ENCODE results near the gene LRRC3.

LRRC3 gene

GRCh38 chr21:44434936-44435635 is 20.2 kb upstream of the LRRC3 start:
- no peak for TF ChIP-seq TARDBP (IDR thresholded peaks at IDR 0.05)
- TF ChIP-seq LEF1 (IDR thresholded peaks at IDR 0.05; ENCODE audit: borderline replicate concordance): no peak
- no peak for TF ChIP-seq SP1 (IDR thresholded peaks at IDR 0.05)
- TF ChIP-seq HDGF (IDR thresholded peaks at IDR 0.05; ENCODE audit: borderline replicate concordance): no peak
- TF ChIP-seq FOXA1 (IDR thresholded peaks at IDR 0.05): no peak
- no peak for TF ChIP-seq ZNF384 (IDR thresholded peaks at IDR 0.05)
- CTCF ChIA-PET: no interaction called here
- POLR2A ChIA-PET: no interaction called here
- no peak for DNase-seq (ENCODE audit: extremely low spot score)

- POLR2A ChIA-PET: no interaction called here
- no peak for DNase-seq (ENCODE audit: extremely low spot score)
- TF ChIP-seq ZNF384 (IDR thresholded peaks at IDR 0.05) (no peak), SUZ12 (IDR thresholded peaks at IDR 0.05) (no peak), LEF1 (IDR thresholded peaks at IDR 0.05; ENCODE audit: borderline replicate concordance) (no peak), PKNOX1 (IDR thresholded peaks at IDR 0.05) (no peak), BHLHE40 (IDR thresholded peaks at IDR 0.05; ENCODE audit: borderline replicate concordance) (no peak), NFRKB (IDR thresholded peaks at IDR 0.05) (no peak), FOXA1 (IDR thresholded peaks at IDR 0.05) (no peak)
- CTCF ChIA-PET: interaction anchor here (1.2 kb wide), 1 partner anchor 12 kb away, joined by 4 read pairs; no protein-coding TSS in a partner anchor
Observed at GRCh38 chr21:44436111-44436611, 19.1 kb upstream of the LRRC3 start.

- DNase-seq (ENCODE audit: extremely low spot score): no peak
- no peak for TF ChIP-seq BHLHE40 (IDR thresholded peaks at IDR 0.05; ENCODE audit: borderline replicate concordance)
- TF ChIP-seq HDGF (IDR thresholded peaks at IDR 0.05; ENCODE audit: borderline replicate concordance): no peak
- TF ChIP-seq L3MBTL2 (conservative IDR thresholded peaks at IDR 0.05): no peak
- no peak for TF ChIP-seq ARNT (IDR thresholded peaks at IDR 0.05)
- TF ChIP-seq SUZ12 (IDR thresholded peaks at IDR 0.05): no peak
- no peak for TF ChIP-seq SP1 (IDR thresholded peaks at IDR 0.05)
- no peak for TF ChIP-seq FOXA1 (IDR thresholded peaks at IDR 0.05)
- TF ChIP-seq TARDBP (IDR thresholded peaks at IDR 0.05): no peak
- no peak for TF ChIP-seq FOXK2 (IDR thresholded peaks at IDR 0.05)
- TF ChIP-seq ZNF384 (IDR thresholded peaks at IDR 0.05): no peak
- TF ChIP-seq PKNOX1 (IDR thresholded peaks at IDR 0.05): no peak
- TF ChIP-seq LEF1 (IDR thresholded peaks at IDR 0.05; ENCODE audit: borderline replicate concordance): no peak
- no peak for TF ChIP-seq FOXM1 (IDR thresholded peaks at IDR 0.05; ENCODE audit: borderline replicate concordance)
- no peak for TF ChIP-seq CTBP1 (IDR thresholded peaks at IDR 0.05; ENCODE audit: borderline replicate concordance)
- no peak for TF ChIP-seq NFRKB (IDR thresholded peaks at IDR 0.05)
- ChIA-PET POLR2A (no interaction called here), CTCF (interaction anchor here (1.2 kb wide), 1 partner anchor 11 kb away, joined by 4 read pairs; no protein-coding TSS in a partner anchor)
Observed at GRCh38 chr21:44436958-44437357, 18.4 kb upstream of the LRRC3 start.

GRCh38 chr21:44437371-44437695 is 18.0 kb upstream of the LRRC3 start:
- POLR2A ChIA-PET: no interaction called here

GRCh38 chr21:44437696-44438431 is 17.4 kb upstream of the LRRC3 start:
- POLR2A ChIA-PET: no interaction called here
- TF ChIP-seq SUZ12 (IDR thresholded peaks at IDR 0.05) (no peak), ELF4 (IDR thresholded peaks at IDR 0.05) (no peak), HDGF (IDR thresholded peaks at IDR 0.05; ENCODE audit: borderline replicate concordance) (no peak), CTBP1 (IDR thresholded peaks at IDR 0.05; ENCODE audit: borderline replicate concordance) (no peak), FOXM1 (IDR thresholded peaks at IDR 0.05; ENCODE audit: borderline replicate concordance) (no peak), FOXK2 (IDR thresholded peaks at IDR 0.05) (no peak), NFRKB (IDR thresholded peaks at IDR 0.05) (no peak), BHLHE40 (IDR thresholded peaks at IDR 0.05; ENCODE audit: borderline replicate concordance) (no peak), ZNF384 (IDR thresholded peaks at IDR 0.05) (no peak), FOXA1 (IDR thresholded peaks at IDR 0.05) (no peak), SP1 (IDR thresholded peaks at IDR 0.05) (no peak), ARNT (IDR thresholded peaks at IDR 0.05) (no peak), L3MBTL2 (conservative IDR thresholded peaks at IDR 0.05) (no peak), LEF1 (IDR thresholded peaks at IDR 0.05; ENCODE audit: borderline replicate concordance) (no peak), TARDBP (IDR thresholded peaks at IDR 0.05) (no peak), PKNOX1 (IDR thresholded peaks at IDR 0.05) (no peak)
- CTCF ChIA-PET: interaction anchor here (0.6 kb wide), 1 partner anchor 17 kb away, joined by 4 read pairs; no protein-coding TSS in a partner anchor
- DNase-seq (ENCODE audit: extremely low spot score): no peak

More at GRCh38 chr21:44437371-44437695, 18.0 kb upstream of the LRRC3 start:
- DNase-seq (ENCODE audit: extremely low spot score): no peak
- no peak for TF ChIP-seq PKNOX1 (IDR thresholded peaks at IDR 0.05)
- TF ChIP-seq ZNF384 (IDR thresholded peaks at IDR 0.05): no peak
- no peak for TF ChIP-seq L3MBTL2 (conservative IDR thresholded peaks at IDR 0.05)
- no peak for TF ChIP-seq NFRKB (IDR thresholded peaks at IDR 0.05)
- no peak for TF ChIP-seq HDGF (IDR thresholded peaks at IDR 0.05; ENCODE audit: borderline replicate concordance)
- TF ChIP-seq CTBP1 (IDR thresholded peaks at IDR 0.05; ENCODE audit: borderline replicate concordance): no peak
- TF ChIP-seq ARNT (IDR thresholded peaks at IDR 0.05): no peak
- no peak for TF ChIP-seq SP1 (IDR thresholded peaks at IDR 0.05)
- no peak for TF ChIP-seq SUZ12 (IDR thresholded peaks at IDR 0.05)
- CTCF ChIA-PET: no interaction called here
